ENCODE results near the gene HYOU1. TPM values are rescaled to one million over a fixed set of nuclear protein-coding genes. Genes with fewer than 3 reads are reported as not detected.
"Not testable (repeated sequence)": the region's sequence is repeated elsewhere in the genome, so short reads cannot be mapped to it uniquely, and the experiment has no call there.

The HYOU1 gene
- total RNA-seq, 2 donors from 2014 or later: 67.7 to 117 TPM

- no peak for ATAC-seq (replicated peaks)
- Mint-ChIP-seq H3K4me1 (peaks cover 28% of the 10 kb centered on the region), H3K9me3 (no peaks in the 10 kb centered on the region), H3K4me3 (no peak overlapping the region), H3K27me3 (no peaks in the 10 kb centered on the region), H3K27ac (no peak overlapping the region), H3K36me3 (ENCODE audit: low read depth) (peaks cover 59% of the 10 kb centered on the region)
Measured at GRCh38 chr11:119026970-119027369, 30.0 kb downstream of the HYOU1 start.

- no peaks in the 10 kb centered on the region for H3K27me3 Mint-ChIP-seq
- ATAC-seq (replicated peaks): no peak
- H3K9me3 Mint-ChIP-seq: no peaks in the 10 kb centered on the region
- H3K4me3 Mint-ChIP-seq: no peak overlapping the region
- no peak overlapping the region for H3K27ac Mint-ChIP-seq
- H3K4me1 Mint-ChIP-seq: peaks cover 33% of the 10 kb centered on the region
- peaks cover 67% of the 10 kb centered on the region for H3K36me3 Mint-ChIP-seq (ENCODE audit: low read depth)
Measured at GRCh38 chr11:119025978-119026766, 30.8 kb downstream of the HYOU1 start.

DNA sequence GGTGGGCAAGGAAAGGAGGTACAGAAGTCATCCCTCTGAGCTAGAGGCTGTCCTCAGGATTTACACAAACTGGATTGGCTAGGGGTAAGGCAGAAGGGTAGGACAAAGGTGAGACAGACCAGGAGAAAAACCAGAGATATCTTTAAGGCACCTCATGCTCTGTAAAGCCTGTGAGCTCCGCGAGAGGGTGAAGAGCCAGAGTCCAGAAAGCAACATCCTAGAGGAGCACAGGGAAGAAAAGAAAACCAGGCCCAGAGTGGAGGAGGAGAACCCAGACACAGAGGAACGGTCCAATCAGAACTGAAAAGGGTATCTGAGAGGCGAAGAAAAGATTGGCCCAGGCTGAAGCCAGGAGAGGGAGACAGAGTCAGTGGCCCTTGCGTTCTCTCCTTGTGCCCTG, 31.5 kb downstream of the HYOU1 start:
- no peak overlapping the region for H3K4me3 Mint-ChIP-seq
- peaks cover 33% of the 10 kb centered on the region for H3K4me1 Mint-ChIP-seq
- H3K36me3 Mint-ChIP-seq (ENCODE audit: low read depth): peaks cover 73% of the 10 kb centered on the region
- no peaks in the 10 kb centered on the region for H3K9me3 Mint-ChIP-seq
- H3K27ac Mint-ChIP-seq: peak overlapping the region; percentile 80
- no peak for ATAC-seq (replicated peaks)
- H3K27me3 Mint-ChIP-seq: no peaks in the 10 kb centered on the region

DNA sequence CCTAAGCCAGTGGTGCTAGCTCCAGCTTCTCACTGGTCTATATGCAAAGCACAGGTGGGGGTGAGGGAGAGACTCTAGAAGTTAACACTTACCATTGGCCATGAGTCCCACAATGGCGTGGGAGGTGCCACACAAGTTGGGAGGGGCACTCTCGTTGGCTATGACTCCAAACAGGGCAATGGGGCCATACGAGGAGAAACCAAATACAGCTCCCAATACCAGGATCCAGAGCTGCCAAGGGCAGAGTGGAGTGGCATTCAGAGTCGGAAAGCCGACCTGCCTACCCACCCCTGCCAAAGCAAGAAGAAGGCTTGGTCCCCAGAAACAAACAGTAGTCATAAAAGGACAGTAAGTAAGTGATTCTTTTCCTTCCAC, 31.9 kb downstream of the HYOU1 start:
- H3K36me3 Mint-ChIP-seq (ENCODE audit: low read depth): peaks cover 78% of the 10 kb centered on the region
- H3K4me3 Mint-ChIP-seq: no peak overlapping the region
- peak overlapping the region; percentile 80 for H3K27ac Mint-ChIP-seq
- H3K27me3 Mint-ChIP-seq: no peaks in the 10 kb centered on the region
- peaks cover 35% of the 10 kb centered on the region for H3K4me1 Mint-ChIP-seq
- H3K9me3 Mint-ChIP-seq: no peaks in the 10 kb centered on the region
- no peak for ATAC-seq (replicated peaks)

- Mint-ChIP-seq H3K27me3 (no peaks in the 10 kb centered on the region), H3K9me3 (no peaks in the 10 kb centered on the region), H3K36me3 (ENCODE audit: low read depth) (peaks cover 83% of the 10 kb centered on the region), H3K4me3 (peak overlapping the region; percentile 17), H3K27ac (peak overlapping the region; percentile 80), H3K4me1 (peaks cover 38% of the 10 kb centered on the region)
- no peak for ATAC-seq (replicated peaks)
Measured at GRCh38 chr11:119024430-119025098, 32.4 kb downstream of the HYOU1 start.

- peak overlapping the region; percentile 0 for H3K4me3 Mint-ChIP-seq
- H3K27ac Mint-ChIP-seq: peak overlapping the region; percentile 80
- peaks cover 86% of the 10 kb centered on the region for H3K36me3 Mint-ChIP-seq (ENCODE audit: low read depth)
- peaks cover 33% of the 10 kb centered on the region for H3K4me1 Mint-ChIP-seq
- no peaks in the 10 kb centered on the region for H3K9me3 Mint-ChIP-seq
- no peaks in the 10 kb centered on the region for H3K27me3 Mint-ChIP-seq
- ATAC-seq (replicated peaks): no peak
Measured at GRCh38 chr11:119023741-119024140, 33.3 kb downstream of the HYOU1 start.

- Mint-ChIP-seq H3K4me3 (peak overlapping the region; percentile 91), H3K27me3 (no peaks in the 10 kb centered on the region), H3K4me1 (peaks cover 31% of the 10 kb centered on the region), H3K27ac (peak overlapping the region; percentile 80), H3K36me3 (ENCODE audit: low read depth) (peaks cover 97% of the 10 kb centered on the region), H3K9me3 (no peaks in the 10 kb centered on the region)
- no peak for ATAC-seq (replicated peaks)
Measured at GRCh38 chr11:119021631-119022030, 35.4 kb downstream of the HYOU1 start.

- Mint-ChIP-seq H3K27me3 (no peaks in the 10 kb centered on the region), H3K9me3 (no peaks in the 10 kb centered on the region), H3K4me3 (peak overlapping the region; percentile 91), H3K36me3 (ENCODE audit: low read depth) (peaks cover 99% of the 10 kb centered on the region), H3K4me1 (peaks cover 29% of the 10 kb centered on the region), H3K27ac (peak overlapping the region; percentile 95)
- no peak for ATAC-seq (replicated peaks)
Measured at GRCh38 chr11:119019996-119020395, 37.0 kb downstream of the HYOU1 start.

- Mint-ChIP-seq H3K4me3 (peak within 1 kb of the TSS; percentile 91), H3K4me1 (peaks cover 20% of the 10 kb centered on the region), H3K27ac (peak within 1 kb of the TSS; percentile 95), H3K9me3 (no peaks in the 10 kb centered on the region), H3K36me3 (ENCODE audit: low read depth) (peaks cover 99% of the 10 kb centered on the region), H3K27me3 (no peaks in the 10 kb centered on the region)
- ATAC-seq (replicated peaks): peak; percentile 94
Measured at GRCh38 chr11:119018074-119018938, 38.7 kb downstream of the HYOU1 start, which contains the start of the genes RPS25 and TRAPPC4. Gene RPS25, minus strand, starts transcription at chr11:119018343. Its CDS starts 59 bp downstream, at chr11:119018284. Gene TRAPPC4, plus strand, starts transcription at chr11:119018766. Its CDS starts 30 bp downstream, at chr11:119018796.

DNA sequence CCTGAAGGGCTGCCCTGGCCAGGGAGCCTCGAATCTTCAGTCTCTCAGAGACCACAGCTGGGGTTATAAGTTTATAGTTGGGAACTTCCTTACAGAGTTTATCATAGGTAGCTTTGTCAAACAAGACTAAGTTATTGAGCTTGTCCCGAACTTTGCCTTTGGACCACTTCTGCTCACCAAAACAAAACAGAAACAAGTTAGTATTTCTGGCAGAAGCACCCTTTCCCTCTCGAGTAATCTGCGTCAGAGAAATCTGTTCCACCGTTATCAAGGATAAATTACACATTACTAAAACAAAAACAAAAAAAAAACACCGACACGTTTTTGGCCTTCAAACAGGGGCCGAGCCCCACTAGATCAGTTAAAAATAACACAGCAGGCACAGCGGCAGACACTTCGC, 39.6 kb downstream of the HYOU1 start:
- Mint-ChIP-seq H3K36me3 (ENCODE audit: low read depth) (peaks cover 99% of the 10 kb centered on the region), H3K27ac (peak overlapping the region; percentile 95), H3K4me3 (peak overlapping the region; percentile 91), H3K4me1 (peaks cover 22% of the 10 kb centered on the region)
- H3K27me3 Mint-ChIP-seq; H3K9me3 Mint-ChIP-seq; ATAC-seq (replicated peaks): not testable (repeated sequence)

GRCh38 chr11:119016216-119017009, 40.6 kb downstream of the HYOU1 start:
- Mint-ChIP-seq H3K9me3 (no peaks in the 10 kb centered on the region), H3K36me3 (ENCODE audit: low read depth) (peaks cover 95% of the 10 kb centered on the region), H3K27ac (peak overlapping the region; percentile 95), H3K4me3 (peak overlapping the region; percentile 91), H3K4me1 (peaks cover 21% of the 10 kb centered on the region), H3K27me3 (no peaks in the 10 kb centered on the region)
- ATAC-seq (replicated peaks): no peak

DNA sequence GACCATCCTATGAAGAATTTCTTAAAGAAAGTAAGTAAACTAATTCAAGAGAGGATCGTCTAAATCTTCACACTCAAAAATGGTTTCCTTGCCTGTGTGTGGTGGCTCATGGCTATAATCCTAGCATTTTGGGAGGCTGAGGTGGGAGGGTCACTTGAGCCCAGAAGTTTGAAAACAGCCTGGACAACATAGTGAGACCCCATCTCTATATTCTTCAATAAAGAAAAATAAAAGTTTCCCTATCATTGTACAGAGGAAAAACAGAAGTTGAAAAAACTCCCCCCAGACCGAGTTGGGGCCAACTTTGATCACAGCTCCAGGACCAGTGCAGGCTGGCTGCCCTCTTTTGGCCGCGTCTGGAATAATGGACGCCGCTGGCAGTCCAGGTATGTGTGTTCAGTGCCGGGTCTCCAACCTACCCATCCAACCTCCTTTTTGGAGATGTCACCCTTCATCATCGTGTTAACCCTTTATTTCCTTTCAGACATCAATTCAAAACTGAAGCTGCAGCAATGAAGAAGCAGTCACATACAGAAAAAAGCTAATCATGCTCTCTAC, 41.9 kb downstream of the HYOU1 start:
- Mint-ChIP-seq H3K4me3 (peak overlapping the region; percentile 91), H3K27me3 (no peaks in the 10 kb centered on the region), H3K36me3 (ENCODE audit: low read depth) (peaks cover 90% of the 10 kb centered on the region), H3K4me1 (peaks cover 17% of the 10 kb centered on the region), H3K9me3 (no peaks in the 10 kb centered on the region), H3K27ac (peak overlapping the region; percentile 61)
- no peak for ATAC-seq (replicated peaks)

- H3K4me3 Mint-ChIP-seq: peak overlapping the region; percentile 28
- H3K4me1 Mint-ChIP-seq: peaks cover 13% of the 10 kb centered on the region
- H3K27ac Mint-ChIP-seq: peak overlapping the region; percentile 33
- H3K9me3 Mint-ChIP-seq: no peaks in the 10 kb centered on the region
- ATAC-seq (replicated peaks): no peak
- H3K27me3 Mint-ChIP-seq: no peaks in the 10 kb centered on the region
- peaks cover 90% of the 10 kb centered on the region for H3K36me3 Mint-ChIP-seq (ENCODE audit: low read depth)
Measured at GRCh38 chr11:119014209-119014924, 42.6 kb downstream of the HYOU1 start.

All from activated T-helper 17 cell treated with anti-CD3 and anti-CD28 coated beads, Interleukin-2, amount 50 U/mL, for 72 hours (primary cell).